HG03135 (cell line): ENCODE data around the gene BMPR1A.
"Not testable (repeated sequence)": the region's sequence is repeated elsewhere in the genome, so short reads cannot be mapped to it uniquely, and the experiment has no call there.

Source experiments
- ATAC-seq: cut with Tn5 transposase; IDR thresholded peaks from one replicate; pipeline ENCODE4 v1.9.1; 2021; ENCODE audit warnings: mild to moderate bottlenecking, moderate library complexity; ENCODE audit not compliant: unreplicated experiment

BMPR1A gene

GRCh38 chr10:86728056-86728455 lies 28.4 kb upstream of the BMPR1A start:
- ATAC-seq: no peak

- no peak for ATAC-seq
Measured at GRCh38 chr10:86729677-86730076, 26.7 kb upstream of the BMPR1A start.

GRCh38 chr10:86730227-86730626 lies 26.2 kb upstream of the BMPR1A start:
- ATAC-seq: no peak

- no peak for ATAC-seq
Measured at GRCh38 chr10:86732771-86733170, 23.6 kb upstream of the BMPR1A start.

- no peak for ATAC-seq
Measured at GRCh38 chr10:86733260-86733671, 23.2 kb upstream of the BMPR1A start.

- no peak for ATAC-seq
Measured at GRCh38 chr10:86734207-86734988, 22.0 kb upstream of the BMPR1A start.

GRCh38 chr10:86735278-86735677 lies 21.1 kb upstream of the BMPR1A start:
- not testable (repeated sequence) for ATAC-seq

GRCh38 chr10:86742230-86742629 lies 14.2 kb upstream of the BMPR1A start:
- ATAC-seq: no peak

GRCh38 chr10:86744067-86744725 lies 12.2 kb upstream of the BMPR1A start:
- no peak for ATAC-seq

- ATAC-seq: no peak
Measured at GRCh38 chr10:86747796-86748581, 8.4 kb upstream of the BMPR1A start.

- no peak for ATAC-seq
Measured at GRCh38 chr10:86749854-86750253, 6.6 kb upstream of the BMPR1A start.

- ATAC-seq: no peak
Measured at GRCh38 chr10:86751477-86751876, 4.9 kb upstream of the BMPR1A start.

GRCh38 chr10:86752311-86752710 lies 4.1 kb upstream of the BMPR1A start:
- no peak for ATAC-seq

GRCh38 chr10:86753051-86753450 lies 3.4 kb upstream of the BMPR1A start:
- no peak for ATAC-seq

- no peak for ATAC-seq
Measured at GRCh38 chr10:86753638-86754434, 2.6 kb upstream of the BMPR1A start.

- ATAC-seq: no peak
Measured at GRCh38 chr10:86755454-86755739, 1.0 kb upstream of the BMPR1A start.

GRCh38 chr10:86755740-86756510 lies 494 bp upstream of the BMPR1A start:
- peak; percentile 75 for ATAC-seq

- ATAC-seq: peak; percentile 3
Measured at GRCh38 chr10:86757113-86757972, 924 bp downstream of the BMPR1A start.
